Epithelial cell of proximal tubule (primary cell): ENCODE results near the gene HES3. TPM values are rescaled to one million over a fixed set of nuclear protein-coding genes. Genes with fewer than 3 reads are reported as not detected.
A peak's percentile ranks its signal among the peaks of the same experiment; 100 is the strongest.

Experiments
- DNase-seq: peaks from one replicate; pipeline ENCODE4 v3.0.0-alpha.2; 2011; ENCODE audit warnings: low read depth
- H3K4me3 ChIP-seq: 2 replicates; pipeline ENCODE4 v1.5.1; 2011; ENCODE audit warnings: low read depth, mild to moderate bottlenecking, low read length
- total RNA-seq: library from RNA; depleted of rRNA; stranded (reverse); fragments of >200 nt; gene quantifications from 2 replicates; pipeline ENCODE4 v1.2.3, GENCODE V29; 2015
- TF ChIP-seq, protein P1 (sequence below): conservative IDR thresholded peaks from 2 replicates; pipeline ENCODE4 v1.5.1; 2012; ENCODE audit warnings: low read depth, mild to moderate bottlenecking, low read length

HES3 gene
- total RNA-seq, 1 donor from 2014 or later: not detected

DNA sequence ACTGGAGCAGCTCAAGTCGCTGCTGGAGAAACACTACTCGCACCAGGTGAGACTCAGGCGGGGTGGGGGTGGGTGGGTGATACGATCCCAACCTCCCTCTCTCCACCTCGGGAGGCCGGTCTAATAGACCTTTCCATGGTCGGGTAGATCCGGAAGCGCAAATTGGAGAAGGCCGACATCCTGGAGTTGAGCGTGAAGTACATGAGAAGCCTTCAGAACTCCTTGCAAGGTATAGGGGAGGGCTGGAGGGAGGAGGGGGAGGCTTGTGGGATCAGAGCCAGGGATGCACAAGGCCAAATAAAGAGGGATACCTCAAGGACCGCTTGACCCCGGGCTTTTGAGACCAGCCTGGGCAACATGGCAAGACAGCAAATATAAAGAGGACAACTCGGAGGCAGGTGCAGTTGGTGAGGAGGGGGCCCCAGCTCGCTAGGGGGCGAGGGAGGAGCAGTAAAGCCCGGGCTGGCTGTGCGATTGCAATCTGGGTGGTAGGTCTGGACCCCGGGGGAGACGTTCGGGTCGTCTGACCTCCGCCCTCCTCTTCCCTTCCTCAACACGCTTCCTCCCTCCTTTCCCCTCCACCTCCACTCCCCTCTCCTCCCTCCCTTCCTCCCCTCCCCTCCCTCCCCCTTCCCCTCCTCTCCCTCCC lies 546 bp downstream of the HES3 start:
- TF ChIP-seq, protein P1, sequence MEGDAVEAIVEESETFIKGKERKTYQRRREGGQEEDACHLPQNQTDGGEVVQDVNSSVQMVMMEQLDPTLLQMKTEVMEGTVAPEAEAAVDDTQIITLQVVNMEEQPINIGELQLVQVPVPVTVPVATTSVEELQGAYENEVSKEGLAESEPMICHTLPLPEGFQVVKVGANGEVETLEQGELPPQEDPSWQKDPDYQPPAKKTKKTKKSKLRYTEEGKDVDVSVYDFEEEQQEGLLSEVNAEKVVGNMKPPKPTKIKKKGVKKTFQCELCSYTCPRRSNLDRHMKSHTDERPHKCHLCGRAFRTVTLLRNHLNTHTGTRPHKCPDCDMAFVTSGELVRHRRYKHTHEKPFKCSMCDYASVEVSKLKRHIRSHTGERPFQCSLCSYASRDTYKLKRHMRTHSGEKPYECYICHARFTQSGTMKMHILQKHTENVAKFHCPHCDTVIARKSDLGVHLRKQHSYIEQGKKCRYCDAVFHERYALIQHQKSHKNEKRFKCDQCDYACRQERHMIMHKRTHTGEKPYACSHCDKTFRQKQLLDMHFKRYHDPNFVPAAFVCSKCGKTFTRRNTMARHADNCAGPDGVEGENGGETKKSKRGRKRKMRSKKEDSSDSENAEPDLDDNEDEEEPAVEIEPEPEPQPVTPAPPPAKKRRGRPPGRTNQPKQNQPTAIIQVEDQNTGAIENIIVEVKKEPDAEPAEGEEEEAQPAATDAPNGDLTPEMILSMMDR: no peak
- no peak overlapping the region for H3K4me3 ChIP-seq
- no peak for DNase-seq

DNA sequence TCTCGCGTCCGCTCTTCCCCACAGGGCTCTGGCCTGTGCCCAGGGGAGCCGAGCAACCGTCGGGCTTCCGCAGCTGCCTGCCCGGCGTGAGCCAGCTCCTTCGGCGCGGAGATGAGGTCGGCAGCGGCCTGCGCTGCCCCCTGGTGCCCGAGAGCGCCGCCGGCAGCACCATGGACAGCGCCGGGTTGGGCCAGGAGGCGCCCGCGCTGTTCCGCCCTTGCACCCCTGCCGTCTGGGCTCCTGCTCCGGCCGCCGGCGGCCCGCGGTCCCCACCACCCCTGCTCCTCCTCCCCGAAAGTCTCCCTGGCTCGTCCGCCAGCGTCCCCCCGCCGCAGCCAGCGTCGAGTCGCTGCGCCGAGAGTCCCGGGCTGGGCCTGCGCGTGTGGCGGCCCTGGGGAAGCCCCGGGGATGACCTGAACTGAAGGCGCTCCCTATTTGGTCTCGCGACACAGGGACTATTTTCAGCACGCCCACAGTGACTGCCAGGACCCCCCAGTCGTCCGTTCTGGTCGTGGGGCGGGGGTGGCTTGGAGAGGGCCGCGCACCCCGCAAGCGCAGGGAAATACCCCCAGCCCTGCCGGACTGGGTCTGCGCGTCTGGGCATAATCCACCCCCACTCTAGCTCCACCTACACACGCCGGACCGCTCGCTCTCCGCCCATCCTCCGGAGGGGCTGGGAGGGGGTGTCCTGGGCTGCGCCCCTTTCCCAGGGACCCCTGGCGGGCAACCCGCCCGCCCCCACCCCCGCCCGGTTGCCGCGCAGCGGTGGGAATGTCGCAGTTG lies 1.3 kb downstream of the HES3 start:
- H3K4me3 ChIP-seq: no peak overlapping the region
- DNase-seq: no peak

GRCh38 chr1:6245869-6246496 lies 2.0 kb downstream of the HES3 start:
- no peak overlapping the region for H3K4me3 ChIP-seq
- no peak for DNase-seq
- TF ChIP-seq, protein P1: no peak

More for the DNA sequence above, 1.3 kb downstream of the HES3 start:
- TF ChIP-seq, protein P1: peak; percentile 75

DNA sequence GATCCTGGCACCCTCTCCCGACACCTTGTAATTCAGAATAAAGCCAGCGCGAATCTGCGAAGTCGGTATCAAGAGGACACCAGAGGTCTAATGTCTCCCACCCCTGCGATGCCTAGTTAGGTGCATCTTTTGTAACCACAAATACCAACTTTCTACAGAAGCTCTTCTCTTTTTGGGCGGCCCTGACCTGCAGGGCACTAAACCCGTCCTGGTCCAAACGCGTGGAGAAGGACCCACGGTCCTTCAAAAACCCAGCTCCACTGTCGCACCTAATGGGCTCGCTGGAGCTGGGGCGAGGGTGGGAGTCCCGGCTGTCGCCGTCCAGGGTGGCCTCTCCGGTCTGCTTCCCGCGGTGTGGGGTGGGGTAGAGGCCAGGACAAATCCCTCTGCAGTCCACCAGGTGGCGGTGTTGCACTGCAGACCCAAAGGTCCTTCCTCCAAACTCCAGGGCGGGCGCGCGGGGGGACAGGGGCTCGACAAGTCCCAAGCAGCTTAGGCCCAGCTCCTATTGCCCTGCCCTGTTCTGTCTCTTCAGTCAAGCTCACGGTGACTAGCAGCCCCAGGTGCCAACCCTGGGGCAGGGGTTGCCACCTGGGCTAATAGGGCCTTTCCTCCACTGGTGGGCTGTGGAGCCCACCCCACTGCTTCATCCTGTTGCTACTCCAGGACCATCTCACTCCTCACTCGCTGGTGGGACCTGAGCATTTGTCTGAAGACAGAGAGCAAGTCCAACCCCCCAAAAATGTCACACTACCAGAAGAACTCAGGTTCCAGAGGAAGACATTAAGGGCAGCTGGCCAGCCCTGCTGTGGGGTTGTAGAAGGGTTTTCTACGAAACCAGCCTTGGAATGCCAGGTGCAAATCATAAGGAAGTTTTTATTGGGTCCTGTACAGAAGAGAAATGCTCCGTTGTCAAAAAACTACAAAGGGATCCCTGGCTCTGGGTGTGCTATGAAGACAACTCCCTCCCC lies 2.8 kb downstream of the HES3 start:
- no peak overlapping the region for H3K4me3 ChIP-seq
- no peak for DNase-seq
- TF ChIP-seq, protein P1: peak; percentile 78

GRCh38 chr1:6247651-6248050 lies 3.7 kb downstream of the HES3 start:
- no peak for DNase-seq

More at GRCh38 chr1:6247651-6248050, 3.7 kb downstream of the HES3 start:
- no peak overlapping the region for H3K4me3 ChIP-seq
- TF ChIP-seq, protein P1: no peak
